Ishikawa (cell line): ENCODE results near the gene COQ3.

Source experiments
- CEBPB ChIP-seq: IDR thresholded peaks from 2 replicates; pipeline ENCODE4 v1.6.1; 2012
- CREB1 ChIP-seq: IDR thresholded peaks from 2 replicates; pipeline ENCODE4 v1.6.1; 2012; ENCODE audit warnings: low read depth
- EGR1 ChIP-seq: IDR thresholded peaks from 2 replicates; pipeline ENCODE4 v1.6.1; 2012
- EP300 ChIP-seq: IDR thresholded peaks from 2 replicates; pipeline ENCODE4 v1.6.1; 2012; ENCODE audit warnings: borderline replicate concordance
- FOXM1 ChIP-seq: IDR thresholded peaks from 2 replicates; pipeline ENCODE4 v1.6.1; 2012; ENCODE audit warnings: low read depth, borderline replicate concordance
- MAX ChIP-seq: IDR thresholded peaks from 2 replicates; pipeline ENCODE4 v1.6.1; 2012
- NFIC ChIP-seq: IDR thresholded peaks from 2 replicates; pipeline ENCODE4 v1.6.1; 2012
- RAD21 ChIP-seq: IDR thresholded peaks from 2 replicates; pipeline ENCODE4 v1.6.1; 2012; ENCODE audit warnings: low read depth
- REST ChIP-seq: IDR thresholded peaks from 2 replicates; pipeline ENCODE4 v1.6.1; 2012; ENCODE audit warnings: low read depth, mild to moderate bottlenecking
- TAF1 ChIP-seq: IDR thresholded peaks from 2 replicates; pipeline ENCODE4 v1.6.1; 2012; ENCODE audit warnings: low read depth, mild to moderate bottlenecking
- TCF12 ChIP-seq: IDR thresholded peaks from 2 replicates; pipeline ENCODE4 v1.6.1; 2012; ENCODE audit warnings: low read depth
- TEAD4 ChIP-seq: IDR thresholded peaks from 2 replicates; pipeline ENCODE4 v1.6.1; 2012
- USF1 ChIP-seq: IDR thresholded peaks from 2 replicates; pipeline ENCODE4 v1.6.1; 2012
- YY1 ChIP-seq: IDR thresholded peaks from 2 replicates; pipeline ENCODE4 v1.6.1; 2012; ENCODE audit warnings: low read depth
- ZBTB7A ChIP-seq: IDR thresholded peaks from 2 replicates; pipeline ENCODE4 v1.6.1; 2012; ENCODE audit warnings: low read depth

Gene COQ3, protein sequence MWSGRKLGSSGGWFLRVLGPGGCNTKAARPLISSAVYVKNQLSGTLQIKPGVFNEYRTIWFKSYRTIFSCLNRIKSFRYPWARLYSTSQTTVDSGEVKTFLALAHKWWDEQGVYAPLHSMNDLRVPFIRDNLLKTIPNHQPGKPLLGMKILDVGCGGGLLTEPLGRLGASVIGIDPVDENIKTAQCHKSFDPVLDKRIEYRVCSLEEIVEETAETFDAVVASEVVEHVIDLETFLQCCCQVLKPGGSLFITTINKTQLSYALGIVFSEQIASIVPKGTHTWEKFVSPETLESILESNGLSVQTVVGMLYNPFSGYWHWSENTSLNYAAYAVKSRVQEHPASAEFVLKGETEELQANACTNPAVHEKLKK

DNA sequence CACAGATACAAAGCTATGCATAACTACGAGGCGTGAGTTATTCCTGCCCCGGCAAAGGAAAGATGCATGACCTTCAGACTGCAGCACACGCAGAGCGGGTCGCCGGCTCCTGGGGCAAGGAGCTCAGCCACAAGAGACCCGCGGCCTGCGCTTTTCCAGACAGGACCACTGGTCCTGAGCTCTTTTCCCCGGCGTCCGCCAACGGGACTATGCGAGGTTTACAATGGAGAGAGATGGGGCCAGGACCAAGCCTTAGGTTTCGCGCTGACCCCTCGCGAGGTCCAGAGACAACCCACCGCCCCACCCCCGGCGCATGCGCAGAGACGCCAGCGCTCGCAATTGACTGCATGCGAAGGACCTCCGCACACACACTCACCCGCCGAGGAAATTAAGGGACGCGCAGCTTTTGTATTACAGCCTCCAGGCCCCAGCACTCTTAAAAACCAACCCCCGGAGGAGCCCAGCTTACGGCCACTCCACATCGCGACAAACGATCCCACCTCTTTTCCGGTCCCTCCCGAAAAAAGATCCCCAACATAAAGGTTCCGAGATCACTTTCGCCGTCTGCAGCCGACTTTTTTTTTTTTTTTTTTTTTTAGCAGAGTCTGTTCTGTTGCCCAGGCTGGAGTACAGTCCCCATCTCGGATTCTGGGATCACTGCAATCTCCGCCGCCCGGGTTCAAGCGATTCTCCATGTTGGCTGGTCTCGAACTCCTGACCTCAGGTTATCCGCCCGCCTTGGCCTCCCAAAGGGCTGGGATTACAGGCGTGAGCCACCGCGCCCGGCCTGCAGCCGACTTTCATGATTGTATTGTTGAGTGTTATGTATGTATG is at the start of gene COQ3:
COQ3 (minus strand) TSS at position 498 of the 834 bp plus-strand sequence; CDS start at position 482, 16 bp downstream.
- TF ChIP-seq EGR1 (no peak), RAD21 (0 out of 2 replicates have a peak, but pooled peaks have one; percentile 6), EP300 (0 out of 2 replicates have a peak, but pooled peaks have one; percentile 9), CREB1 (no peak; the same call in 1 of the 2 replicates), TEAD4 (no peak; the same call in 1 of the 2 replicates), TCF12 (peak; percentile 56; the same call in 1 of the 2 replicates), USF1 (peak; percentile 41; the same call in 1 of the 2 replicates), TAF1 (peak; percentile 70), NFIC (0 out of 2 replicates have a peak, but pooled peaks have one; percentile 7), CEBPB (no peak; the same call in 1 of the 2 replicates), YY1 (peak; percentile 41; the same call in 1 of the 2 replicates), FOXM1 (no peak), ZBTB7A (0 out of 2 replicates have a peak, but pooled peaks have one; percentile 37), MAX (peak; percentile 37; the same call in 1 of the 2 replicates), REST (no peak)

DNA sequence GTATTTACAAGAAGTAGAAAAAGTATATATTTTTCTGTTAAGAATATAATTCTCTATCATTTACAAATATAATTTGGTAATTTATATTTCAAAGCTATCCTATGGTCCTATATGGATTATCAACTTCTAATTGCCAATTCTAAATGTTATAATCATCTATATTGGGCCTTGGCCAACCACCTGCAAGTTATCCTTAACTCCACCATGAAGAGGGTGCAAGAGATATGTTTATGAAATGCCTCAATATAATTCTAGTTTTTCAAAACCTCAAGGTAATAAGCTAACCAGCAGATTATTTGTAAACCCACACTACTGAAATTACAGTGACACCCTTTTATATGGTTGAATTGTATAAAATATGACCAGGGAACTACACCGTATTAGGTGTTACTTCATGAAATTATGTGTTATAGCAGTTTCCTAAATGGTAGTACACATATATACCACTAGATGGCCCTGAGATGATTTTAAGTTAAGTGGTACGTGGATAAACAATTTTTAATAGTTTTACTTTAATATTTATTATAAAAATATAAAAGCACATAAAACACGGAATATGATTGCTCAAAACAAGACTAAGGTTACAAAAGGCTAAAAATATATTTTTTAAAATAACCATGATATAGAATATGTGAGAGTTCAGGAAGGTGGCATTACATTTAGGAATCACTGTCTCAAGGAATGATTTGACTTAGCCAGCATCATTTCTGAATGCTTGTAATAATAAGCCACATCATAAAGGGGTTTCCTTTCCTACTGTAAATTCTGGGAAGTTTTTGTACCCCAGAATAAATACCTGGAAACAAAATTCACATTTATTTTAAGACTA is 40.9 kb upstream of the COQ3 start:
- TF ChIP-seq ZBTB7A, result no peak
- TF ChIP-seq CREB1, result no peak
- TF ChIP-seq MAX, result no peak
- TF ChIP-seq TAF1, result no peak
- no peak for TF ChIP-seq EP300
- no peak for TF ChIP-seq EGR1
- no peak for TF ChIP-seq USF1
- no peak for TF ChIP-seq TEAD4
- no peak for TF ChIP-seq YY1
- TF ChIP-seq TCF12, result no peak
- no peak for TF ChIP-seq CEBPB
- no peak for TF ChIP-seq NFIC
- TF ChIP-seq RAD21, result no peak

DNA sequence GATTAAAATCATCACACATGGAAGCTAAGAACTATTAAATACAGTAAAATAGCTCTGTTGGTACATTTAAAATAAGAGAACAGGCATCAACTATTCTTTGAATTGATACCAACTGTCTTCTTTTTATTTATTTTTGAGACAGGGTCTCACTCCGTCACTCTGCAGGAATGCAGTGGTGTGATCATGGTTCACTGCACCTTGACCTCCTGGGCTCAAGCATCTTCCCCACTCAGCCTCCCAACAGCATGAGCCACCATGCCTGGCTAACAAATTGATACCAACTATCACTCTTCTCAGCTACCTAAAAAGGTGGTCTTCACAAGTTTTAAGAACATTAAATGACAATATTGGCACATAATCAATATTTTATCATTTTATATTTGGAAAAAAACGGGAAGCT is 38.9 kb upstream of the COQ3 start:
- TF ChIP-seq USF1, result no peak
- TF ChIP-seq TEAD4, result 0 out of 2 replicates have a peak, but pooled peaks have one; percentile 42

DNA sequence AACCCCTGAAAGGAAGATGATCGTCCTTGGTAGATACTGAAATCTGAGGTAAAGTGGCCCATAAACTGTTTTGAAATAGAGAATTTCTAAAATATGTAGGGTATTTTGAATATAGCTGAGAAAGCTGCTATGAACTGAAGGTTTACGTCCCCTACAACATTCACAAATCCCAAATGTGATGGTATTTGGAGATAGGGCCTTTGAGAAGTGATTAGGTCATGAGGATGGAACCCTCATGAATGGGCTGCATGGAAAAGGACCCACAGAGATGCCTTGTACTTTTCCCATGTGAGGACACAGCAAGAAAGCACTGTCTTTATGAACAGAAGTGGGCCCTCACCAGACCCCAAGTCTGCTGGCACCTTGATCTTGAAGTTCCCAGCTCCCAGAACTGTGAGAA is 37.9 kb upstream of the COQ3 start:
- TF ChIP-seq EP300 (no peak), EGR1 (no peak), YY1 (no peak), NFIC (no peak), TAF1 (no peak), MAX (no peak), CEBPB (no peak), USF1 (no peak), REST (no peak), TEAD4 (no peak)
